ENCODE data around the gene TOGARAM1.

The TOGARAM1 gene

GRCh38 chr14:44963775-44964380 is 1.9 kb downstream of the TOGARAM1 start:
- DNase-seq (ENCODE audit: low read depth), result peak; percentile 41
- peak; percentile 91 for TF ChIP-seq MAX (IDR thresholded peaks at IDR 0.05; ENCODE audit: low read depth, low read length)
- TF ChIP-seq MYC (IDR thresholded peaks at IDR 0.05; ENCODE audit: low read depth, low read length), result no peak; the same call in 1 of the 2 replicates
- TF ChIP-seq CTCF (IDR thresholded peaks at IDR 0.05; ENCODE audit: low read depth, low read length), result no peak
- no peak for TF ChIP-seq POLR2A (IDR thresholded peaks at IDR 0.05; ENCODE audit: extremely low read depth, insufficient read length)
- peak overlapping the region; percentile 97 for H3K4me3 ChIP-seq (ENCODE audit: low read depth, low read length)

- TF ChIP-seq CTCF (IDR thresholded peaks at IDR 0.05; ENCODE audit: low read depth, low read length) (no peak), POLR2A (IDR thresholded peaks at IDR 0.05; ENCODE audit: extremely low read depth, insufficient read length) (no peak), MYC (IDR thresholded peaks at IDR 0.05; ENCODE audit: low read depth, low read length) (no peak), MAX (IDR thresholded peaks at IDR 0.05; ENCODE audit: low read depth, low read length) (no peak)
- no peak for DNase-seq (ENCODE audit: low read depth)
- peak overlapping the region; percentile 51 for H3K4me3 ChIP-seq (ENCODE audit: low read depth, low read length)
Observed at GRCh38 chr14:44966601-44967336, 4.8 kb downstream of the TOGARAM1 start.

GRCh38 chr14:44968714-44969113 is 6.7 kb downstream of the TOGARAM1 start:
- H3K4me3 ChIP-seq (ENCODE audit: low read depth, low read length), result peak overlapping the region; percentile 38
- TF ChIP-seq MAX (IDR thresholded peaks at IDR 0.05; ENCODE audit: low read depth, low read length) (no peak), CTCF (IDR thresholded peaks at IDR 0.05; ENCODE audit: low read depth, low read length) (no peak), MYC (IDR thresholded peaks at IDR 0.05; ENCODE audit: low read depth, low read length) (no peak), POLR2A (IDR thresholded peaks at IDR 0.05; ENCODE audit: extremely low read depth, insufficient read length) (no peak)
- no peak for DNase-seq (ENCODE audit: low read depth)

GRCh38 chr14:44970907-44971306 is 8.9 kb downstream of the TOGARAM1 start:
- no peak for DNase-seq (ENCODE audit: low read depth)
- TF ChIP-seq MYC (IDR thresholded peaks at IDR 0.05; ENCODE audit: low read depth, low read length), result no peak
- TF ChIP-seq MAX (IDR thresholded peaks at IDR 0.05; ENCODE audit: low read depth, low read length), result no peak
- TF ChIP-seq POLR2A (IDR thresholded peaks at IDR 0.05; ENCODE audit: extremely low read depth, insufficient read length), result no peak
- no peak for TF ChIP-seq CTCF (IDR thresholded peaks at IDR 0.05; ENCODE audit: low read depth, low read length)
- no peak overlapping the region for H3K4me3 ChIP-seq (ENCODE audit: low read depth, low read length)

GRCh38 chr14:44971459-44971858 is 9.5 kb downstream of the TOGARAM1 start:
- no peak for TF ChIP-seq CTCF (IDR thresholded peaks at IDR 0.05; ENCODE audit: low read depth, low read length)
- no peak for TF ChIP-seq MYC (IDR thresholded peaks at IDR 0.05; ENCODE audit: low read depth, low read length)
- TF ChIP-seq POLR2A (IDR thresholded peaks at IDR 0.05; ENCODE audit: extremely low read depth, insufficient read length), result no peak
- TF ChIP-seq MAX (IDR thresholded peaks at IDR 0.05; ENCODE audit: low read depth, low read length), result no peak
- DNase-seq (ENCODE audit: low read depth), result no peak
- H3K4me3 ChIP-seq (ENCODE audit: low read depth, low read length), result no peak overlapping the region

Measured in NB4 (cell line).